A549 (cell line): Measurements from ENCODE around the gene AP5B1. TPM values are rescaled to one million over a fixed set of nuclear protein-coding genes. Genes with fewer than 3 reads are reported as not detected.

ENCODE experiments used
- ATAC-seq, 2 experiments: fragments of 200-7000 bp in 1 of 2; fragments of >200 bp in 1 of 2; cut with Nextera tagmentation in 1 of 2; cut with Tn5 transposase in 1 of 2; 3 replicates each; pipeline versions ENCODE4 v1.8.0 to v1.9.1; 2018 to 2020; ENCODE audit warnings: mild to moderate bottlenecking in 1 of 2, moderate library complexity in 1 of 2
- CTCF ChIA-PET: fragments of 300-600 bp; sonication (Branson Sonifier 250); formaldehyde crosslinking; extraction: SDS; loops from one replicate; lab custom pipeline; 2021; ENCODE audit warnings: antibody characterized with exemption, inconsistent platforms; lab: Yijun Ruan, JAX
- POLR2A ChIA-PET: fragments of 350-600 bp; formaldehyde crosslinking; extraction: SDS; loops from one replicate; lab custom pipeline; 2021; ENCODE audit warnings: antibody characterized with exemption, inconsistent platforms; lab: Yijun Ruan, JAX
- DNase-seq, 2 experiments: peaks; one replicate each; pipeline versions ENCODE4 v3.0.0 to v3.0.0-alpha.2; 2011 to 2016; ENCODE audit warnings: low read depth in 1 of 2, low spot score in 1 of 2
- FAIRE-seq: peaks from 2 replicates; lab custom pipeline; 2011; peaks lifted over from hg19 to GRCh38; lab: Jason Lieb, UNC
- H3K27ac ChIP-seq, 2 experiments: fragments of >200 bp; sonication (Bioruptor Twin); formaldehyde crosslinking; 3 replicates each; pipeline ENCODE4 v1.5.1; 2016 to 2017
- H3K4me1 ChIP-seq: fragments of >200 bp; sonication (Bioruptor Twin); formaldehyde crosslinking; 3 replicates; pipeline ENCODE4 v1.6.1; 2016
- H3K4me2 ChIP-seq: fragments of >200 bp; sonication (Bioruptor Twin); formaldehyde crosslinking; 3 replicates; pipeline ENCODE4 v1.6.1; 2016
- H3K4me3 ChIP-seq: fragments of >200 bp; sonication (Bioruptor Twin); formaldehyde crosslinking; 3 replicates; pipeline ENCODE4 v1.5.1; 2016
- H3K9me3 ChIP-seq: fragments of >200 bp; sonication (Bioruptor Twin); formaldehyde crosslinking; 3 replicates; pipeline ENCODE4 v1.6.1; 2016
- CBX8 ChIP-seq: fragments of 200-600 bp; sonication (generic); IDR thresholded peaks from 2 replicates; pipeline ENCODE4 v1.6.1; 2016
- CEBPB ChIP-seq, 2 experiments: fragments of >200 bp in 1 of 2; sonication (Bioruptor Twin) in 1 of 2; formaldehyde crosslinking in 1 of 2; IDR thresholded peaks; 2 replicates each; pipeline ENCODE4 v1.6.1; 2012 to 2016
- CHD2 ChIP-seq: fragments of 150-350 bp; IDR thresholded peaks from 2 replicates; pipeline ENCODE4 v1.6.1; 2014; ENCODE audit warnings: low read length; ENCODE audit not compliant: partially characterized antibody
- CHD4 ChIP-seq: fragments of 200-600 bp; sonication (generic); IDR thresholded peaks from 2 replicates; pipeline ENCODE4 v1.6.1; 2016; ENCODE audit warnings: antibody characterized with exemption, mild to moderate bottlenecking, borderline replicate concordance
- ESRRA ChIP-seq: fragments of 150-350 bp; IDR thresholded peaks from 2 replicates; pipeline ENCODE4 v1.6.1; 2014; ENCODE audit warnings: mild to moderate bottlenecking, low read length, borderline replicate concordance
- FOXS1 ChIP-seq: fragments of 250-450 bp; sonication (Bioruptor Pico); IDR thresholded peaks from 2 replicates; pipeline ENCODE4 v1.5.0; 2020; ENCODE audit warnings: mild to moderate bottlenecking, moderate library complexity
- HEYL ChIP-seq: fragments of 250-450 bp; sonication (Bioruptor Pico); IDR thresholded peaks from 2 replicates; pipeline ENCODE4 v1.8.0; 2021; ENCODE audit warnings: mild to moderate bottlenecking, moderate library complexity
- JUNB ChIP-seq: fragments of >200 bp; sonication (Bioruptor Twin); formaldehyde crosslinking; IDR thresholded peaks from 2 replicates; pipeline ENCODE4 v1.6.1; 2016
- MAFK ChIP-seq: fragments of 450-650 bp; IDR thresholded peaks from 2 replicates; pipeline ENCODE4 v1.6.1; 2014; ENCODE audit not compliant: partially characterized antibody
- NFE2L2 ChIP-seq: fragments of 150-350 bp; conservative IDR thresholded peaks from 2 replicates; pipeline ENCODE4 v1.6.1; 2014; ENCODE audit warnings: low read length
- NPAS2 ChIP-seq: fragments of 250-450 bp; sonication (Bioruptor Pico); IDR thresholded peaks from 2 replicates; pipeline ENCODE4 v1.8.0; 2022; ENCODE audit warnings: mild to moderate bottlenecking, moderate library complexity, borderline replicate concordance
- POLR2A ChIP-seq: IDR thresholded peaks from 2 replicates; pipeline ENCODE4 v1.6.1; 2012; ENCODE audit warnings: mild to moderate bottlenecking, low read length
- RAD21 ChIP-seq, 2 experiments: fragments of >200 bp in 1 of 2; sonication (Bioruptor Twin) in 1 of 2; formaldehyde crosslinking in 1 of 2; IDR thresholded peaks in 1 of 2; conservative IDR thresholded peaks in 1 of 2; 2 replicates in 1 of 2; 3 replicates in 1 of 2; pipeline ENCODE4 v1.6.1; 2012 to 2018; ENCODE audit warnings: inconsistent platforms in 1 of 2
- RFX5 ChIP-seq: fragments of 450-650 bp; IDR thresholded peaks from 2 replicates; pipeline ENCODE4 v1.7.1; 2014; ENCODE audit warnings: antibody characterized with exemption, mild to moderate bottlenecking, moderate library complexity
- SREBF2 ChIP-seq: fragments of 450-650 bp; IDR thresholded peaks from 2 replicates; pipeline ENCODE4 v1.6.1; 2014; ENCODE audit warnings: mild to moderate bottlenecking, moderate library complexity
- TFCP2L1 ChIP-seq: fragments of 250-450 bp; sonication (Bioruptor Pico); IDR thresholded peaks from 2 replicates; pipeline ENCODE4 v1.5.0; 2021; ENCODE audit warnings: mild to moderate bottlenecking
- ZFP36 ChIP-seq: fragments of 450-650 bp; IDR thresholded peaks from 2 replicates; pipeline ENCODE4 v1.6.1; 2014; ENCODE audit warnings: borderline replicate concordance; ENCODE audit not compliant: partially characterized antibody
- ZNF302 ChIP-seq: fragments of 250-450 bp; sonication (Bioruptor Pico); IDR thresholded peaks from 2 replicates; pipeline ENCODE4 v1.9.0; 2021; ENCODE audit warnings: inconsistent platforms, mild to moderate bottlenecking, moderate library complexity
- WGBS: methylation state at CpG from one replicate; pipeline ENCODE4 v1.1.6; 2017; ENCODE audit errors: missing lambda C conversion rate; 5-methylcytosine and 5-hydroxymethylcytosine counted together
- polyA plus RNA-seq, 4 experiments: library from polyadenylated mRNA; depleted of rRNA in 3 of 4; stranded (reverse); fragments of >200 nt; fragmentation: RNase III in 1 of 4; extraction: RNeasy Plus Mini Kit Qiagen cat#74134 plus additional on column Dnase treatment in 1 of 4; gene quantifications; 2 replicates in 3 of 4; 3 replicates in 1 of 4; pipeline ENCODE4 v1.2.3, GENCODE V29; 2011 to 2017
- TF ChIP-seq, protein P1 (sequence below): fragments of 450-650 bp; IDR thresholded peaks from 2 replicates; pipeline ENCODE4 v1.6.1; 2014; ENCODE audit warnings: antibody characterized with exemption
- TF ChIP-seq, protein P2 (sequence below): fragments of 200-600 bp; sonication (generic); IDR thresholded peaks from 2 replicates; pipeline ENCODE4 v1.6.1; 2016; ENCODE audit warnings: antibody characterized with exemption, mild to moderate bottlenecking, moderate library complexity

The AP5B1 gene
- polyA plus RNA-seq, 2 of the 4 experiments (the other 2 are of a cell fraction), result 5.2 to 10.2 TPM

DNA sequence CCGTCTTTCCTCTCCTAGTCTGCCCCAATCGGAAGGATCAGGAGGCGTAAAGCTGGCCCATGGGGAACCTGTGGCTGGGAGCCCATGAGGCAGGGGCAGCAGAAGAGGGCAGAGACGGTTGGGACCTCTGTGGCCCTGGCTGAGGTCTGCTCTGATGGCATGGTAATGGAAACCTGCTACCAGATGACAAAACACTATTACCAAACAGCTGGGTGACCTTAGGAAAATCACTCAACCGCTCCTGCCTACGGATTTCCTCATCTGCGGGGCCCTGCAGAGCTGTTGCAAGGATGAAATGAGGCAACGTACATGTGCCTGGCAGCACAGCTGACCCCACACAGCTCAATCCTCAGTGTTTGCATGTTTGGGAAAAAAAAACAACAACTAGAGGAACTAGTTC is 4.6 kb downstream of the AP5B1 start:
- CTCF ChIA-PET, result interaction anchor here (0.9 to 6.6 kb wide), 6 partner anchors 8 to 64 kb away, joined by 4 to 173 read pairs (median 6); partner anchors contain the start of gene KAT5
- no peak for DNase-seq
- H3K27ac ChIP-seq, result no peak overlapping the region
- TF ChIP-seq FOXS1 (no peak), SREBF2 (no peak), NFE2L2 (no peak), POLR2A (no peak), TFCP2L1 (no peak), JUNB (no peak), HEYL (no peak), ESRRA (no peak), CEBPB (IDR thresholded peaks at IDR 0.05) (no peak), CHD4 (no peak), CBX8 (no peak), RFX5 (no peak), ZFP36 (no peak), NPAS2 (CRISPR knock-in tag) (no peak), ZNF302 (no peak), RAD21 (conservative IDR thresholded peaks at IDR 0.05 in 1 of 2, IDR thresholded peaks at IDR 0.05 in 1 of 2) (no peak)
- TF ChIP-seq, protein P1, sequence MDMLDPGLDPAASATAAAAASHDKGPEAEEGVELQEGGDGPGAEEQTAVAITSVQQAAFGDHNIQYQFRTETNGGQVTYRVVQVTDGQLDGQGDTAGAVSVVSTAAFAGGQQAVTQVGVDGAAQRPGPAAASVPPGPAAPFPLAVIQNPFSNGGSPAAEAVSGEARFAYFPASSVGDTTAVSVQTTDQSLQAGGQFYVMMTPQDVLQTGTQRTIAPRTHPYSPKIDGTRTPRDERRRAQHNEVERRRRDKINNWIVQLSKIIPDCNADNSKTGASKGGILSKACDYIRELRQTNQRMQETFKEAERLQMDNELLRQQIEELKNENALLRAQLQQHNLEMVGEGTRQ, result no peak
- TF ChIP-seq, protein P2, sequence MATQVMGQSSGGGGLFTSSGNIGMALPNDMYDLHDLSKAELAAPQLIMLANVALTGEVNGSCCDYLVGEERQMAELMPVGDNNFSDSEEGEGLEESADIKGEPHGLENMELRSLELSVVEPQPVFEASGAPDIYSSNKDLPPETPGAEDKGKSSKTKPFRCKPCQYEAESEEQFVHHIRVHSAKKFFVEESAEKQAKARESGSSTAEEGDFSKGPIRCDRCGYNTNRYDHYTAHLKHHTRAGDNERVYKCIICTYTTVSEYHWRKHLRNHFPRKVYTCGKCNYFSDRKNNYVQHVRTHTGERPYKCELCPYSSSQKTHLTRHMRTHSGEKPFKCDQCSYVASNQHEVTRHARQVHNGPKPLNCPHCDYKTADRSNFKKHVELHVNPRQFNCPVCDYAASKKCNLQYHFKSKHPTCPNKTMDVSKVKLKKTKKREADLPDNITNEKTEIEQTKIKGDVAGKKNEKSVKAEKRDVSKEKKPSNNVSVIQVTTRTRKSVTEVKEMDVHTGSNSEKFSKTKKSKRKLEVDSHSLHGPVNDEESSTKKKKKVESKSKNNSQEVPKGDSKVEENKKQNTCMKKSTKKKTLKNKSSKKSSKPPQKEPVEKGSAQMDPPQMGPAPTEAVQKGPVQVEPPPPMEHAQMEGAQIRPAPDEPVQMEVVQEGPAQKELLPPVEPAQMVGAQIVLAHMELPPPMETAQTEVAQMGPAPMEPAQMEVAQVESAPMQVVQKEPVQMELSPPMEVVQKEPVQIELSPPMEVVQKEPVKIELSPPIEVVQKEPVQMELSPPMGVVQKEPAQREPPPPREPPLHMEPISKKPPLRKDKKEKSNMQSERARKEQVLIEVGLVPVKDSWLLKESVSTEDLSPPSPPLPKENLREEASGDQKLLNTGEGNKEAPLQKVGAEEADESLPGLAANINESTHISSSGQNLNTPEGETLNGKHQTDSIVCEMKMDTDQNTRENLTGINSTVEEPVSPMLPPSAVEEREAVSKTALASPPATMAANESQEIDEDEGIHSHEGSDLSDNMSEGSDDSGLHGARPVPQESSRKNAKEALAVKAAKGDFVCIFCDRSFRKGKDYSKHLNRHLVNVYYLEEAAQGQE, result no peak
- ATAC-seq, result no peak
- H3K4me3 ChIP-seq, result no peak overlapping the region
- no peaks in the 10 kb centered on the region for H3K9me3 ChIP-seq
- H3K4me2 ChIP-seq, result no peak overlapping the region
- peaks cover 11% of the 10 kb centered on the region for H3K4me1 ChIP-seq
- WGBS, result 94% methylated on average over 8 of the region's 8 CpGs
- POLR2A ChIA-PET, result interaction anchor here (0.5 to 1.7 kb wide), 2 partner anchors 20 to 64 kb away, joined by 4 read pairs; partner anchors contain the start of gene KAT5
- FAIRE-seq, result no peak

DNA sequence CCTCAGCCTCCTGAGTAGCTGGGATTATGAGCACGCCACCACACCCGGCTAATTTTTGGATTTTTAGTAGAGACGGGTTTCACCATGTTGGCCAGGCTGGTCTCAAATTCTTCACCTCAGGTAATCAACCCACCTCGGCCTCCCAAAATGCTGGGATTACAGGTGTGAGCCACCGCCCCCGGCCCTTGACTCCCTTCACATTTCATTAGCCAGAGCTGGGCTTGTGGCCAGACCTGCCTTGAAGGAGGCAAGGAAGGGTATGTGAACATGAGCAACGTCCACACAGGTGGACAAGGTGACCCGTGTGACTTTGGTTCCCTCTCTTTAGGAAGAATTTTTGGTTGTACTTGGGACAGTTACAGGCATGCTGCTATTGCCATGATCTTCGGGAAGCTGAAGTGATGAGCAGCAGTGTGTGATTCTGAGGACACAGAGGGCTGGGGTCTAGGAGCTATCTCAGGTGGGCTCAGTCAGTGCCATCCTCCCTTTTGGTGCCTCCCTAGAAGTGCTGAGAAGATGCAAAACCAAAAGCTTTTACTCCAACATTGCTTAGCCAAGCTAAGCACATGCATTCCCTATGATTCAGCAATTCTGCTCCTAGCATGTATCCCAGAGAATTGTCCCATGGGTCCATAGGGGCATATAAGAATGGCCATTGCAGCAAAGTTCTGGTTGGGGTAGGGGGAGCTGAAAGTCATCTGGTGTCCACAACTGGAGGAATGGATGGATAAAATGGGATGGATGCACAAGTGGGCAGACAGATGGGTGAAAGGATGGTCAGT is 6.1 kb downstream of the AP5B1 start:
- ATAC-seq (no peak), FAIRE-seq (no peak), DNase-seq (no peak)
- ChIA-PET CTCF (interaction anchor here (0.9 to 1.8 kb wide), 6 partner anchors 13 to 248 kb away, joined by 3 to 5 read pairs (median 4); partner anchors contain the start of gene KAT5), POLR2A (interaction anchor here (1.7 kb wide), 1 partner anchor 63 kb away, joined by 4 read pairs; the partner anchor contains the start of gene KAT5)
- peak; percentile 41 for TF ChIP-seq MAFK
- TF ChIP-seq CHD2, result no peak
- Histone ChIP-seq H3K4me3 (no peak overlapping the region), H3K9me3 (no peaks in the 10 kb centered on the region), H3K4me2 (no peak overlapping the region), H3K27ac (no peak overlapping the region; a peak in 1 of 6 replicates), H3K4me1 (peaks cover 11% of the 10 kb centered on the region)
- WGBS, result 93% methylated on average over 9 of the region's 9 CpGs
